OCI-LY3 (cell line): Measurements from ENCODE around the gene CLPTM1L.

Experiments
- CTCF ChIP-seq: fragments of 200-600, 300-600 bp; sonication (generic); IDR thresholded peaks from 2 replicates; pipeline ENCODE4 v1.5.1; 2014; ENCODE audit warnings: antibody characterized with exemption, low read length, low read depth
- EZH2phosphoT487 ChIP-seq: fragments of 200-600 bp; shearing (Covaris generic); IDR thresholded peaks from 2 replicates; pipeline ENCODE4 v1.6.1; 2018; ENCODE audit warnings: antibody characterized with exemption, mixed run types, low read depth

- no peak for TF ChIP-seq CTCF
- TF ChIP-seq EZH2phosphoT487 = no peak
These were observed 59.0 kb downstream of the CLPTM1L start for GRCh38 chr5:1285883-1286291.
